H1 (cell line): Measurements from ENCODE around the gene UBE2H. TPM values are rescaled to one million over a fixed set of nuclear protein-coding genes. Genes with fewer than 3 reads are reported as not detected.

Source experiments
- CHD7 ChIP-seq: fragments of 300-600 bp; sonication (generic); IDR thresholded peaks from 2 replicates; pipeline ENCODE4 v1.7.1; 2012; ENCODE audit warnings: low read length, moderate library complexity, mild to moderate bottlenecking, inconsistent platforms; ENCODE audit not compliant: insufficient replicate concordance
- CTCF ChIP-seq, 3 experiments: IDR thresholded peaks; 1 replicate in 2 of 3; 2 replicates in 1 of 3; pipeline versions ENCODE4 v1.5.1 to v1.6.1; 2011; ENCODE audit warnings: low read length in 3 of 3, mild to moderate bottlenecking in 3 of 3, inconsistent platforms in 2 of 3, low read depth in 1 of 3, moderate library complexity in 1 of 3; ENCODE audit not compliant: insufficient read depth in 1 of 3; ENCODE audit errors: control extremely low read depth in 1 of 3
- RNF2 ChIP-seq: fragments of 200-900, 300-1000 bp; sonication (generic); IDR thresholded peaks from 2 replicates; pipeline ENCODE4 v1.7.1; 2016; ENCODE audit warnings: borderline replicate concordance, low read depth, mild to moderate bottlenecking, antibody characterized with exemption, low read length; ENCODE audit not compliant: poor library complexity, severe bottlenecking; ENCODE audit errors: missing control alignments
- polyA plus RNA-seq, 7 experiments: library from polyadenylated mRNA; depleted of rRNA in 3 of 7; stranded (reverse) in 5 of 7; unstranded in 2 of 7; fragments of >200 nt in 5 of 7; fragments of 200-250 nt in 2 of 7; gene quantifications; 1 replicate in 5 of 7; 2 replicates in 1 of 7; 4 replicates in 1 of 7; pipeline versions ENCODE4 v1.2.1 to v1.2.3, GENCODE V29; 2011 to 2013; ENCODE audit warnings: missing spikeins in 2 of 7, mixed read lengths in 2 of 7
- total RNA-seq: library from RNA; stranded (reverse); fragmentation: NEBNext Ultra II Directional; extraction: Animal tissue kit (Norgen Biotek cat#: 25700); gene quantifications from 2 replicates; pipeline ENCODE4 v1.2.1, GENCODE V29; 2021

The UBE2H gene
- total and polyA plus RNA-seq, 2 of the 8 experiments (the other 6 are each of a cell fraction or from before 2014, with no cell fraction given), result 30.6 to 62.2 TPM

GRCh38 chr7:129796186-129796775 is 156.5 kb downstream of the UBE2H start (continued):
- TF ChIP-seq CTCF (IDR thresholded peaks at IDR 0.05; ENCODE audit: control extremely low read depth in 1 of 3, insufficient read depth in 1 of 3, low read depth in 1 of 3, low read length in 3 of 3) (no peak), CHD7 (no peak), RNF2 (no peak)
